Stimulated activated CD8-positive, alpha-beta memory T cell treated with anti-CD3 and anti-CD28 coated beads, Interleukin-7, amount 100 ng/mL, for 1 hour (primary cell): ENCODE results near the gene STKLD1.
"Not testable (repeated sequence)": the region's sequence is repeated elsewhere in the genome, so short reads cannot be mapped to it uniquely, and the experiment has no call there.

Source experiments
- DNase-seq, 2 donors: peaks; one replicate each; pipeline ENCODE4 v3.0.0-alpha.2; 2020; ENCODE audit warnings: low read depth in 2 of 2

STKLD1 gene

GRCh38 chr9:133443248-133443647 is 67.1 kb downstream of the STKLD1 start:
- no peak for DNase-seq

- no peak for DNase-seq
Observed at GRCh38 chr9:133443982-133444381, 67.8 kb downstream of the STKLD1 start.

DNA sequence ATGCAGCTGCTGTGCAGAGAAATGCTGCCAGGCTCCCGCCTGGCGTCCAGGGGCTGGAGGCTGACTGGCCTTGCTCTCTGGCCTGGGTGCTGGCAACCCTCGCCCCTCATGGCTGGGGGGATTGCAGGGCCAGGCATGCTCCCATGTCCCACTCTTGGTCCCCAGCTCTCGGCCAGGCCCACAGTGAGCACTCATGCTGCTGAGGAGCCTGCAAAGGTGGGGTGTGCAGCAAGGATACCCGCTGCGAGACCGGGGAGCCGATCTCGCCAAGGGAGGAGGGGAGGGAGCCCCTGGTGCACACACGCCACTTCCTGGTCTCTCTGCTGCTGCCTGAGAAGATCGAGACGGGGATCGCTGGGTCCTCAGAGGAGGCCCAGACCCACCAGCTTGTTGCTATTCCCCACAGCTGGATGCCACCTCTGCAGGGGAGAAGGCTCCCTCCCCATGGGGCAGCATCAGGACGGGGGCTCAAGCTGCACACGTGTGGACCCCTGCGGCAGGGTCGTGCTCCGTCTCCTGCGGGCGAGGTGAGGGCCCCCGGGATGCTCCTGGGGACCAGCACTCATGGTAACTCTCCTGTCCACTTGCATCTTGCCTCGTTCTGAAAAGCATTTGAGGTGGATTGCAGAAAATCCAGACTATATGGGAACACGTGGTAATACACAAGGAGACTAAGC is 69.3 kb downstream of the STKLD1 start:
- no peak for DNase-seq

DNA sequence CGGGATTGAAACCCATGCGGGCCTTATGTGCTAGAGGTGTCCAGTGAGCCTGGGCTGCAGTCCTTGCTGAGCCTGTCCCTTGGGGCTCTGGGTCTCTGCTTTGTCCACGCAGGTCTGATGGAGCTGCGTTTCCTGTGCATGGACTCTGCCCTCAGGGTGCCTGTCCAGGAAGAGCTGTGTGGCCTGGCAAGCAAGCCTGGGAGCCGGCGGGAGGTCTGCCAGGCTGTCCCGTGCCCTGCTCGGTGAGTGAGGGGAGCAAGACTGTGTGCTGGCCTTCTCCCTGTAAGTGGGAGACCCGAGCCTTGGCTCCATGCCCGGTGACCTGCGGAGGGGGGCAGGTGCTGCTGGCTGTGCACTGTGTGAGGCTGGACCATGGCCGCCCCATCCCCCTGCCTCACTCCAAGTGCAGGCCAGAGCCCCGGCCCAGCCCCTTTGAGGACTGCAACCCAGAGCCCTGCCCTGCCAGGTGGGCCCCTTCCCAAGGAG is 72.4 kb downstream of the STKLD1 start:
- DNase-seq: no peak

DNA sequence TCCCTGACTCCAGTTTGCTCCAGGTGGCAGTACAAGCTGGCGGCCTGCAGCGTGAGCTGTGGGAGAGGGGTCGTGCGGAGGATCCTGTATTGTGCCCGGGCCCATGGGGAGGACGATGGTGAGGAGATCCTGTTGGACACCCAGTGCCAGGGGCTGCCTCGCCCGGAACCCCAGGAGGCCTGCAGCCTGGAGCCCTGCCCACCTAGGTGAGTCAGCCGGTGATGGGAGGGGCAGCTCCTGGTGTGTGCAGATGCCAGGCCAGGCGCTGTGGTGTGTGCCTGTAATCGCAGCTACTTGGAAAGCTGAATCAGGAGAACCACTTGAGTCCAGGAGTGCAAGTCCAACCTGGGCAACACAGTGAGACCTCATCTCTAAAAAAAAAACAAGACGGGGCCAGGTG is 73.6 kb downstream of the STKLD1 start:
- DNase-seq: no peak

DNA sequence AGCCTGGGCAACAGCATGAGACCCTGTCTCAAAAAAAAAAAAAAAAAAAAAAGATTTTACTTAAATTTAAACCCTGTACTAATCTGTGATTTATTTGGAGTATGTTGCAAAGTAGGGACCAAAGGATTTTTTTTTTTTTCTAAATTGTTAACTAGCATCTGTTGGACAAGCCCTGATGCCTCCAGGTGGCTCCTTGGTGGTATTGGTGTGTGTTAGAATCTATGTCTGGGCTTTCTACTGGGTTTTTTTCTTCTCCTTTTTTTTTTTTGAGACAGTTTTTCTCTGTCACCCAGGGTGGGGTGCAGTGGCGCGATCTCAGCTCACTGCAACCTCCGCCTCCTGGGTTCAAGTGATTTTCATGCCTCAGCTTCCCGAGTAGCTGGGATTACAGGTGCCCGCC is 75.7 kb downstream of the STKLD1 start:
- not testable (repeated sequence) for DNase-seq

- DNase-seq: no peak
Observed at GRCh38 chr9:133452562-133452961, 76.4 kb downstream of the STKLD1 start.

GRCh38 chr9:133453651-133454050 is 77.5 kb downstream of the STKLD1 start:
- DNase-seq: no peak

GRCh38 chr9:133454325-133454724 is 78.2 kb downstream of the STKLD1 start:
- no peak for DNase-seq

GRCh38 chr9:133454943-133455673 is 78.9 kb downstream of the STKLD1 start:
- no peak for DNase-seq
